ENCODE measurements around the gene TCAF1.

TCAF1 gene

GRCh38 chr7:143901668-143902331, at the start of gene TCAF1:
TCAF1 (minus strand) TSS chr7:143902176; CDS start chr7:143876608, 25,568 bp downstream.
- peak; percentile 93 to 94 for ATAC-seq (replicated peaks)
- Mint-ChIP-seq H3K9me3 (no peaks in the 10 kb centered on the region), H3K27ac (peak within 1 kb of the TSS; percentile 95), H3K36me3 (no peaks in the 10 kb centered on the region), H3K4me1 (peaks cover 5 to 27% of the 10 kb centered on the region in 2 donors), H3K4me3 (peak within 1 kb of the TSS; percentile 94 to 97), H3K27me3 (no peaks in the 10 kb centered on the region)
- peak; percentile 83 for DNase-seq

GRCh38 chr7:143948733-143949132, 46.8 kb upstream of the TCAF1 start:
- H3K27me3 Mint-ChIP-seq, result peaks cover 24 to 25% of the 10 kb centered on the region in 2 donors
- H3K4me1 Mint-ChIP-seq, result no peaks in the 10 kb centered on the region
- no peak overlapping the region for H3K4me3 Mint-ChIP-seq
- peaks cover 0 to 1% of the 10 kb centered on the region in 2 donors for H3K9me3 Mint-ChIP-seq
- ATAC-seq (replicated peaks) (no peak), DNase-seq (no peak)
- H3K36me3 Mint-ChIP-seq, result no peaks in the 10 kb centered on the region
- H3K27ac Mint-ChIP-seq, result no peak overlapping the region

- no peak for DNase-seq
- no peak overlapping the region for H3K4me3 Mint-ChIP-seq
- ATAC-seq (replicated peaks), result no peak
- peaks cover 24 to 25% of the 10 kb centered on the region in 2 donors for H3K27me3 Mint-ChIP-seq
- peaks cover 0 to 1% of the 10 kb centered on the region in 2 donors for H3K9me3 Mint-ChIP-seq
- H3K27ac Mint-ChIP-seq, result no peak overlapping the region
- no peaks in the 10 kb centered on the region for H3K4me1 Mint-ChIP-seq
- H3K36me3 Mint-ChIP-seq, result no peaks in the 10 kb centered on the region
These were observed 45.1 kb upstream of the TCAF1 start for GRCh38 chr7:143947111-143947510.

- H3K9me3 Mint-ChIP-seq, result peaks cover 0 to 3% of the 10 kb centered on the region in 2 donors
- H3K4me1 Mint-ChIP-seq, result no peaks in the 10 kb centered on the region
- H3K27ac Mint-ChIP-seq, result no peak overlapping the region
- ATAC-seq (replicated peaks), result no peak
- H3K27me3 Mint-ChIP-seq, result peaks cover 24 to 25% of the 10 kb centered on the region in 2 donors
- DNase-seq, result no peak
- H3K4me3 Mint-ChIP-seq, result no peak overlapping the region
- no peaks in the 10 kb centered on the region for H3K36me3 Mint-ChIP-seq
These were observed 43.4 kb upstream of the TCAF1 start for GRCh38 chr7:143945423-143945822.

GRCh38 chr7:143938379-143939243, 36.6 kb upstream of the TCAF1 start:
- ATAC-seq (replicated peaks) (no peak), DNase-seq (no peak)
- H3K9me3 Mint-ChIP-seq, result peaks cover 0 to 6% of the 10 kb centered on the region in 2 donors
- H3K27ac Mint-ChIP-seq, result no peak overlapping the region
- H3K4me1 Mint-ChIP-seq, result no peaks in the 10 kb centered on the region
- H3K27me3 Mint-ChIP-seq, result peaks cover 15 to 17% of the 10 kb centered on the region in 2 donors
- H3K36me3 Mint-ChIP-seq, result no peaks in the 10 kb centered on the region
- no peak overlapping the region for H3K4me3 Mint-ChIP-seq

GRCh38 chr7:143936087-143937009, 34.4 kb upstream of the TCAF1 start:
- no peaks in the 10 kb centered on the region for H3K4me1 Mint-ChIP-seq
- H3K9me3 Mint-ChIP-seq, result peaks cover 6 to 12% of the 10 kb centered on the region in 2 donors
- H3K27me3 Mint-ChIP-seq, result peaks cover 21% of the 10 kb centered on the region in 2 donors
- peaks cover 1 to 4% of the 10 kb centered on the region in 2 donors for H3K36me3 Mint-ChIP-seq
- no peak overlapping the region for H3K4me3 Mint-ChIP-seq
- H3K27ac Mint-ChIP-seq, result no peak overlapping the region
- ATAC-seq (replicated peaks) (no peak), DNase-seq (no peak)

- Mint-ChIP-seq H3K27ac (no peak within 1 kb of the TSS), H3K27me3 (peaks cover 21 to 22% of the 10 kb centered on the region in 2 donors), H3K4me3 (no peak within 1 kb of the TSS), H3K36me3 (peaks cover 1 to 4% of the 10 kb centered on the region in 2 donors), H3K4me1 (no peaks in the 10 kb centered on the region), H3K9me3 (peaks cover 6 to 12% of the 10 kb centered on the region in 2 donors)
- no peak for DNase-seq
- ATAC-seq (replicated peaks), result no peak
These were observed 32.8 kb upstream of the TCAF1 start, which contains the start of gene OR2F2 for GRCh38 chr7:143934526-143935325. OR2F2 (plus strand) TSS chr7:143935233; CDS start chr7:143935233, 0 bp downstream.

- H3K27me3 Mint-ChIP-seq, result peaks cover 21 to 22% of the 10 kb centered on the region in 2 donors
- no peak overlapping the region for H3K27ac Mint-ChIP-seq
- peaks cover 6 to 12% of the 10 kb centered on the region in 2 donors for H3K9me3 Mint-ChIP-seq
- no peaks in the 10 kb centered on the region for H3K4me1 Mint-ChIP-seq
- no peak overlapping the region for H3K4me3 Mint-ChIP-seq
- H3K36me3 Mint-ChIP-seq, result peaks cover 1 to 4% of the 10 kb centered on the region in 2 donors
- ATAC-seq (replicated peaks) (no peak), DNase-seq (no peak)
These were observed 29.8 kb upstream of the TCAF1 start for GRCh38 chr7:143931739-143932138.

- ATAC-seq (replicated peaks) (peak; percentile 61 to 76), DNase-seq (no peak)
- no peaks in the 10 kb centered on the region for H3K4me1 Mint-ChIP-seq
- H3K4me3 Mint-ChIP-seq, result no peak overlapping the region
- peaks cover 6 to 9% of the 10 kb centered on the region in 2 donors for H3K27me3 Mint-ChIP-seq
- peaks cover 1 to 4% of the 10 kb centered on the region in 2 donors for H3K36me3 Mint-ChIP-seq
- peaks cover 6 to 9% of the 10 kb centered on the region in 2 donors for H3K9me3 Mint-ChIP-seq
- no peak overlapping the region for H3K27ac Mint-ChIP-seq
These were observed 27.4 kb upstream of the TCAF1 start for GRCh38 chr7:143929224-143929920.

GRCh38 chr7:143924851-143925250, 22.9 kb upstream of the TCAF1 start:
- H3K4me3 Mint-ChIP-seq, result no peak overlapping the region
- DNase-seq, result no peak
- no peaks in the 10 kb centered on the region for H3K36me3 Mint-ChIP-seq
- ATAC-seq (replicated peaks), result no peak
- no peaks in the 10 kb centered on the region for H3K4me1 Mint-ChIP-seq
- no peak overlapping the region for H3K27ac Mint-ChIP-seq
- peaks cover 12 to 16% of the 10 kb centered on the region in 2 donors for H3K27me3 Mint-ChIP-seq
- H3K9me3 Mint-ChIP-seq, result no peaks in the 10 kb centered on the region

- H3K4me3 Mint-ChIP-seq, result no peak overlapping the region
- DNase-seq (no peak), ATAC-seq (replicated peaks) (no peak)
- no peaks in the 10 kb centered on the region for H3K9me3 Mint-ChIP-seq
- H3K36me3 Mint-ChIP-seq, result no peaks in the 10 kb centered on the region
- H3K4me1 Mint-ChIP-seq, result no peaks in the 10 kb centered on the region
- peaks cover 34 to 35% of the 10 kb centered on the region in 2 donors for H3K27me3 Mint-ChIP-seq
- H3K27ac Mint-ChIP-seq, result no peak overlapping the region
These were observed 13.1 kb upstream of the TCAF1 start for GRCh38 chr7:143914938-143915652.

GRCh38 chr7:143913945-143914615, 12.1 kb upstream of the TCAF1 start:
- H3K27me3 Mint-ChIP-seq, result peaks cover 24 to 31% of the 10 kb centered on the region in 2 donors
- ATAC-seq (replicated peaks), result no peak
- H3K36me3 Mint-ChIP-seq, result no peaks in the 10 kb centered on the region
- no peak for DNase-seq
- no peak overlapping the region for H3K27ac Mint-ChIP-seq
- H3K4me1 Mint-ChIP-seq, result no peaks in the 10 kb centered on the region
- H3K9me3 Mint-ChIP-seq, result no peaks in the 10 kb centered on the region
- H3K4me3 Mint-ChIP-seq, result no peak overlapping the region
